ENCODE data around the gene THOC6.

THOC6 gene

GRCh38 chr16:2979669-2980226 is 44.1 kb upstream of the THOC6 start:
- peak overlapping the region; percentile 54 to 71 for H3K4me3 ChIP-seq (replicated peaks in 1 of 2; ENCODE audit: low read depth in 2 of 2, low read length in 2 of 2)
- no peak for TF ChIP-seq CTCF (IDR thresholded peaks at IDR 0.05; ENCODE audit: low read depth, low read length)
- no peak for DNase-seq (ENCODE audit: low read depth in 2 of 2)

- peak; percentile 82 to 89 for DNase-seq (ENCODE audit: low read depth in 2 of 2)
- peak within 1 kb of the TSS; percentile 66 to 71 for H3K4me3 ChIP-seq (replicated peaks in 1 of 2; ENCODE audit: low read depth in 2 of 2, low read length in 2 of 2)
- no peak for TF ChIP-seq CTCF (IDR thresholded peaks at IDR 0.05; ENCODE audit: low read depth, low read length)
Measured at GRCh38 chr16:2980227-2981176, 43.3 kb upstream of the THOC6 start, which contains the start of gene PKMYT1. TSS of gene PKMYT1 (minus strand) at chr16:2980446. CDS start at chr16:2979657, 789 bp downstream.

GRCh38 chr16:2981177-2981898 is 42.5 kb upstream of the THOC6 start:
- TF ChIP-seq CTCF (IDR thresholded peaks at IDR 0.05; ENCODE audit: low read depth, low read length): no peak
- DNase-seq (ENCODE audit: low read depth in 2 of 2): peak in 1 of 2 donors; percentile 23
- peak overlapping the region in 1 of 2 donors; percentile 71 for H3K4me3 ChIP-seq (replicated peaks in 1 of 2; ENCODE audit: low read depth in 2 of 2, low read length in 2 of 2)

GRCh38 chr16:2981899-2982250 is 42.0 kb upstream of the THOC6 start:
- no peak overlapping the region for H3K4me3 ChIP-seq (replicated peaks in 1 of 2; ENCODE audit: low read depth in 2 of 2, low read length in 2 of 2)
- TF ChIP-seq CTCF (IDR thresholded peaks at IDR 0.05; ENCODE audit: low read depth, low read length): no peak
- no peak for DNase-seq (ENCODE audit: low read depth in 2 of 2)

- no peak overlapping the region for H3K4me3 ChIP-seq (replicated peaks in 1 of 2; ENCODE audit: low read depth in 2 of 2, low read length in 2 of 2)
- no peak for TF ChIP-seq CTCF (IDR thresholded peaks at IDR 0.05; ENCODE audit: low read depth, low read length)
- no peak for DNase-seq (ENCODE audit: low read depth in 2 of 2)
Measured at GRCh38 chr16:2982402-2982801, 41.4 kb upstream of the THOC6 start.

- H3K4me3 ChIP-seq (replicated peaks in 1 of 2; ENCODE audit: low read depth in 2 of 2, low read length in 2 of 2): peak overlapping the region; percentile 13 to 33
- peak; percentile 74 to 82 for DNase-seq (ENCODE audit: low read depth in 2 of 2)
- peak; percentile 44 for TF ChIP-seq CTCF (IDR thresholded peaks at IDR 0.05; ENCODE audit: low read depth, low read length)
Measured at GRCh38 chr16:2983706-2984136, 40.1 kb upstream of the THOC6 start.
